Measurements from ENCODE around the gene TEC.
"Not testable (repeated sequence)": the region's sequence is repeated elsewhere in the genome, so short reads cannot be mapped to it uniquely, and the experiment has no call there.

The TEC gene

DNA sequence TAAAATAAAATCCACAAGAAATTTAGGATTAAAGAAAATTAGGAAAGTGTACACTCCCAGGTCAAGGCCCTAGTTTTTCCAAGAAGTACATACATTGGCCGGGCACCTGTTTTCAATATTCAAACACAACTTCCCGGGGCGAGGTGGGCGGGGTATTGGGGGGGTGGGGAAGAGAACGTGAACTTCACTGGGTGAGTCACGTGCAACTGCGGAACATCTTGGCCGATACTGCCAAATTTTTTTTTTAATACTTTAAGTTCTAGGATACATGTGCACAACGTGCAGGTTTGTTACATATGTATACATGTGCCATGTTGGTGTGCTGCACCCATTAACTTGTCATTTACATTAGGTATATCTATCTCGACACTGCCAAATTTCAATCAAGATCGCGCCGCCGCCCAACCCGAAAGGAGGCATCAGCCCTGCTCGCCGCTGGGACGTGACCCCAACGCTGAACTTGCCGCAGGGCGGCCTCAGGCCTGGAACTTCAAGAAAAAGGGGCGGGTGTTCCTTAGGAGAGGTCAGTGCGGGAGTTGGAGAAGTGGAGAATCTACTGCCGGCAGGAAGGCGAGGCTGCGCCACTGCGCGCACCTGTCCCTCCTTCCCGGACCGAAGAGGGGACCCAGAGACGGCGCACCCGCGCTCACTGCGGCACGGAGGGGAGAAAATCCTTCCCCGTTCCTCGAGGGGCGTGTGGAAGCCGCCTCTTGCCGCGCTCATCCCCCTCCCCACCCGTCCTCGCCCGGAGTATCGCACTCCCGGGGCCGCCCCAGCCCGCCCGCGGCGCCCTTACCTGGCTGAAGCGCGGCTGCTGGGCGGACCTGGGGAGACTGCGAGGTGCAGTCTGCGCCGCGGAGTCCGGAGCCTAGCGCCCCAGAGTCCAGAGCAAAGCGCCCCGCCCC is at the start of gene TEC:
TEC (minus strand) TSS at position 883 of the 905 bp plus-strand sequence. CDS start 41,224 bp downstream, outside the sequence.
- H3K36me3 Mint-ChIP-seq (ENCODE audit: insufficient read depth) = peaks cover 6% of the 10 kb centered on the region
- H3K4me3 Mint-ChIP-seq = peak within 1 kb of the TSS; percentile 90
- H3K4me1 Mint-ChIP-seq = peaks cover 7% of the 10 kb centered on the region
- peak within 1 kb of the TSS; percentile 57 for H3K27ac Mint-ChIP-seq (ENCODE audit: low read depth)
- peaks cover 7% of the 10 kb centered on the region for H3K27me3 Mint-ChIP-seq
- DNase-seq (ENCODE audit: low spot score in 2 of 2) (peak in 1 of 2 donors; percentile 27), ATAC-seq (replicated peaks; ENCODE audit: extremely low read depth, poor library complexity, severe bottlenecking) (peak; percentile 1)
- H3K9me3 Mint-ChIP-seq = no peaks in the 10 kb centered on the region

DNA sequence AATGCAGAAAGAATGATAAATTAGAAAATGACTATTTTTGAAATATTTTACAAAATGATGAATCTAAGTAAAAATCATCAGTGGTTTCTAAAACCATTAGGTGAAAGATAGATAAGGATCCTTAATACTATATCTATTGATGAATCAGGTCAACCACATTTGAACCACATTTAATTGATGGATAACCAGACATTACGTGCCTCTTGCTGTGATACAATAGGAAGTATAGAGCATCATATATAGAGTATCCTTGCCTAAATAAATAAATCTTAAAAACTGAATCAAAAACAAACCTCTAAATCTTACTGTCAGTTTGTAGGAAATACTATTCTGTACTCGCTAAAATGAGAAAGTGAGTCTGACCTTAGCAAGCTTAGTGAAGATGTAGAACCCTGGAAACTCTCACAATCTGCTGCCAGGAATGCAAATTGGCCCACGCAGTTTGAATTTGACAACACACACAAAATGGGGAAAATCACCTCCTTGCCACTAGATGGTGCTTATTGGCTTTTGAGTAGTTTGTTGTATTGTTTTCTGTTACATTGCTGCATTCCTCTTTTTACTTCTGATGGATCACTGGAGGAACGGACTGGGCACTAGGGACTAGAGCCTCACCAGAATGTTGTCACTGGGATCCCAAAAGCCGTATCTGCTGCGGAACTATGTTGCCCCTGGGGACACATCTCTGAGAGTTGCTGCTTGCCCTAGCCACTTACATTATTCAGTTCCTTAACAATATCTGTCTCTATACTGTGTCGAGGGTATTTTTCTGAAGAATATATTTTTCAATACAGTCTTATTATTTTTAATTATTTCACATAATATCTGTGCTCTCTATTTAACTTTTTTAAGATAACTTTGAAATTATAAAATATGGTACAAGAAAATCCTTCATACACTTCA is 46.3 kb upstream of the TEC start:
- Mint-ChIP-seq H3K27ac (ENCODE audit: low read depth) (no peak overlapping the region), H3K9me3 (no peaks in the 10 kb centered on the region)
- DNase-seq (ENCODE audit: low spot score in 2 of 2) = no peak

DNA sequence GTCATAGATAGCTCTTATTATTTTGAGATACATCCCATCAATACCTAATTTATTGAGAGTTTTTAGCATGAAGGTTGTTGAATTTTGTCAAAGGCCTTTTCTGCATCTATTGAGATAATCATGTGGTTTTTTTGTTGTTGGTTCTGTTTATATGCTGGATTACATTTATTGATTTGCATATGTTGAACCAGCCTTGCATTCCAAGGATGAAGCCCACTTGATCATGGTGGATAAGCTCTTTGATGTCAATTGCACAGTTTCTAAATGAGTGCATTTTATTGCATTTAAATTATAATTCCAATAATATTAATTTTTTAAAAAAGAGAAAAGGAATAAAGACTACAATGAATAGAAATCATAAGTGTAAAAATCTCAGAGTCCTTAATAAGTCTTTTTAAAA is 45.1 kb upstream of the TEC start:
- not testable (repeated sequence) for H3K27ac Mint-ChIP-seq (ENCODE audit: low read depth); H3K4me3 Mint-ChIP-seq; DNase-seq (ENCODE audit: low spot score in 2 of 2); ATAC-seq (replicated peaks; ENCODE audit: extremely low read depth, poor library complexity, severe bottlenecking); H3K27me3 Mint-ChIP-seq; H3K4me1 Mint-ChIP-seq; H3K36me3 Mint-ChIP-seq (ENCODE audit: insufficient read depth); H3K9me3 Mint-ChIP-seq

More for the DNA sequence above, 46.3 kb upstream of the TEC start:
- Mint-ChIP-seq H3K36me3 (ENCODE audit: insufficient read depth) (no peaks in the 10 kb centered on the region), H3K4me1 (no peaks in the 10 kb centered on the region), H3K27me3 (no peaks in the 10 kb centered on the region), H3K4me3 (no peak overlapping the region)
- ATAC-seq (replicated peaks; ENCODE audit: extremely low read depth, poor library complexity, severe bottlenecking) = no peak

DNA sequence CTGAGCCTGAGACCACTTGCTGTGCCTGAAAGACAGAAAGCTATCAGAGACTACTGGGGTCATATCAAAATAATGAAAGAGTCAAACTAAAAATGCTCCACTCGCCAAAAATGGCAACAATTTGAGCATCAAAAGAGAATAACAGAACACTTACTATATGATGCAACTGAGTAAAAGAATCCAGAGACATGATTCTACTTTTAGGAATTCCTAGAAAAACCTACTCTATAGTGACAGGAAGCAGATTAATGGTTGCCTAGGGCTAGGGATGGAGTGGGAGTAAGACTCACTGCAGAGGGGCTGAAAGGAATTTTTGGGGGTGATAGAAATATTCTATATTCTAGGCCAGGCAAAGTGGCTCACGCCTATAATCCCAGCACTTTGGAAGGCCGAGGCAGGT is 42.3 kb upstream of the TEC start:
- Mint-ChIP-seq H3K27me3 (no peaks in the 10 kb centered on the region), H3K4me1 (no peaks in the 10 kb centered on the region), H3K9me3 (no peaks in the 10 kb centered on the region), H3K27ac (ENCODE audit: low read depth) (no peak overlapping the region), H3K4me3 (no peak overlapping the region), H3K36me3 (ENCODE audit: insufficient read depth) (no peaks in the 10 kb centered on the region)
- no peak for DNase-seq (ENCODE audit: low spot score in 2 of 2)
- ATAC-seq (replicated peaks; ENCODE audit: extremely low read depth, poor library complexity, severe bottlenecking) = no peak

DNA sequence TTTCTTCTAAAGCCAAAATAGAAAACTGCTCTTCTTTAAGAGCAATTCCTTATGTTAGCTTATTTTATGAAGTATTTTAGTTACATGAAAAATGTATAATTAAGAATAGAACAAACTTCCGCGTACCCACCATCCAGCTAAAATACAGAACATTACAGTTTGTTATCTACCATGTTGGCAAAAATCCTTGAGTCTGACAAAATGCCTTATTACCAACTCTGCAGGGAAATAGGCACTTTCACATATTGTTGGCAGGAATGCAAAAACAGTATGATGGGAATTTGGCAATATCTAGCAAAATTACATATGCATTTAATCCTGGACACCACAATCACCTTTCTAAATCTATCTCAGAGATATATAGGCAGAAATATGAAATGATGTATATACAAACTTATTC is 39.3 kb upstream of the TEC start:
- H3K27ac Mint-ChIP-seq (ENCODE audit: low read depth) = no peak overlapping the region
- H3K4me3 Mint-ChIP-seq = no peak overlapping the region
- H3K9me3 Mint-ChIP-seq = no peaks in the 10 kb centered on the region
- no peak for ATAC-seq (replicated peaks; ENCODE audit: extremely low read depth, poor library complexity, severe bottlenecking)
- DNase-seq (ENCODE audit: low spot score in 2 of 2) = no peak
- no peaks in the 10 kb centered on the region for H3K36me3 Mint-ChIP-seq (ENCODE audit: insufficient read depth)
- no peaks in the 10 kb centered on the region for H3K27me3 Mint-ChIP-seq
- no peaks in the 10 kb centered on the region for H3K4me1 Mint-ChIP-seq

DNA sequence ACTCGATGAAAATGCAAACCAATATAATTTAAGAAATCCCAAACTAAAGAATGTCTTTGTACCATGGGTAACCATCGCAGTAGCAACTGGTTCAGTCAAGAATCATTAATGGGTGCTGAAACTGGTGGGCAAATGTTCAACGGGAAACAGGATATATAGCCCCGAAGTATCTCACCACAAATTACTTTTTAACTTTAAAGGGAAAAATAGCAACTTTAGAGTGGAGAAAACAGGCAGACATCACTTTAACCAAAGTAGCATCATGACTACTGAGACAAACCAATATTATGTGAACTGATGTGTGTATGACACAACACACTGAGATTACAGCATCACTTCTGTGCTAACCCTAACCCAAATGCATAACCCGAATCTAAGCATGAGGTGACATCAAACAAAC is 37.9 kb upstream of the TEC start:
- no peaks in the 10 kb centered on the region for H3K36me3 Mint-ChIP-seq (ENCODE audit: insufficient read depth)

DNA sequence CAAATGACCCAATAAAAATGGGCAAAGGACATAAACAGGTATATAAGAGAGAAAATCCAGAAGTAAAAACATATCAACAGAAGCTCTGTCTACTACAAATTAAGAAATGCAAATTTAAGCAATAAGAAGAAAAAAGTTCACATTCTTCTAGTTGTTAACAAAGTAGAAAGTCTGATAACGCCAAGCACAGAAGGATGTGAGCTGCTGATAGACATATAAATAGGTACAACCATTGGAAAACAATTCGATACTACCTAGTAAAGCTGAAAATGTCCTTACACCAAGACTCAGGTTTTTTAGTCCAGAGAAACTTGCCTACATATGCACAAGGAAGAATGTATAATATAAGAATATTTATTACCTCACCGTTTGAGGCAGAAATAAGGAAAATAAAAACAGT is 35.9 kb upstream of the TEC start:
- Mint-ChIP-seq H3K9me3 (no peaks in the 10 kb centered on the region), H3K27ac (ENCODE audit: low read depth) (no peak overlapping the region), H3K4me1 (no peaks in the 10 kb centered on the region), H3K27me3 (peaks cover 22% of the 10 kb centered on the region), H3K4me3 (no peak overlapping the region), H3K36me3 (ENCODE audit: insufficient read depth) (no peaks in the 10 kb centered on the region)
- DNase-seq (ENCODE audit: low spot score in 2 of 2) = no peak
- ATAC-seq (replicated peaks; ENCODE audit: extremely low read depth, poor library complexity, severe bottlenecking) = no peak

More for the DNA sequence above, 37.9 kb upstream of the TEC start:
- ATAC-seq (replicated peaks; ENCODE audit: extremely low read depth, poor library complexity, severe bottlenecking) (no peak), DNase-seq (ENCODE audit: low spot score in 2 of 2) (no peak)
- Mint-ChIP-seq H3K4me1 (no peaks in the 10 kb centered on the region), H3K9me3 (no peaks in the 10 kb centered on the region), H3K27ac (ENCODE audit: low read depth) (no peak overlapping the region), H3K4me3 (no peak overlapping the region), H3K27me3 (peaks cover 6% of the 10 kb centered on the region)

DNA sequence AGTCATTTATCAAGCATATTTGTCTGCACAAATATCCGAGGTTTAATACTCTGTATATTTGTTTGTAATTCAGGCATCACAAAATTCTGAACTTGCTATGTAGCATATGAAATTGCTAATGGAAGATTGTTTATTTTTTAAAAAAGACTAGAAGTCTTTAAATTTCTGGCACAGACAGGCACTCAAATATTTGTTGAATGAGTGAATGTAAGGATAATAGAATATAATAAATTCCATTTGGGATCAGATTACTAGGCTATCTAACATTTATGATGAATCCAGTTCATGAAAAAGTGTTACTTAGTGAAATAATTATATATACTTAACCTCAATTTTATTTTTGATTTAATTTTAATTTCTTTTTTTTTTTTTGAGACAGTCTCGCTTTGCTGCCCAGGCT is 30.4 kb upstream of the TEC start:
- ATAC-seq (replicated peaks; ENCODE audit: extremely low read depth, poor library complexity, severe bottlenecking) (no peak), DNase-seq (ENCODE audit: low spot score in 2 of 2) (no peak)
- peaks cover 11% of the 10 kb centered on the region for H3K4me1 Mint-ChIP-seq
- H3K4me3 Mint-ChIP-seq = no peak overlapping the region
- H3K27ac Mint-ChIP-seq (ENCODE audit: low read depth) = no peak overlapping the region
- H3K27me3 Mint-ChIP-seq = peaks cover 22% of the 10 kb centered on the region
- no peaks in the 10 kb centered on the region for H3K36me3 Mint-ChIP-seq (ENCODE audit: insufficient read depth)
- H3K9me3 Mint-ChIP-seq = no peaks in the 10 kb centered on the region

DNA sequence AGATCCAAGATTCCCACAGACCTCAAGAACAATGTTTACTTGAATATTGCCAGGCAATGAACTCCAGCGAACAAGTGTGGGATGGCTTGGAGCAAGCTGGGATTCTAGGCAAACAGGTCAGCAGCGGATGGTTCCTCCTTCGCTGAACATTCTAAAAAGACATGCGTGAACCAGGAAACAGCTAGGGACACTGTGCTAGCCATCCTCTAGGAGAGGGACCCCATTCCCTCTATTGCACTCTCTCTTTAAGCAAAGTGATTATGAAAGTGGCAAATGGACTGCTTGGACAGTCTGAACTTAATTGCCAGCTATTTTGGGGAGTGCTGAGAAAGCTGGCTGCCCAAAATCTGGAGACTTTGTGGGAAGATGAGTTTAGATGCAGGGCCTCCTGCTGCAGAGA is 29.9 kb upstream of the TEC start:
- ATAC-seq (replicated peaks; ENCODE audit: extremely low read depth, poor library complexity, severe bottlenecking) (no peak), DNase-seq (ENCODE audit: low spot score in 2 of 2) (no peak)
- Mint-ChIP-seq H3K4me1 (peaks cover 11% of the 10 kb centered on the region), H3K27ac (ENCODE audit: low read depth) (no peak overlapping the region), H3K27me3 (peaks cover 22% of the 10 kb centered on the region), H3K9me3 (no peaks in the 10 kb centered on the region), H3K4me3 (no peak overlapping the region), H3K36me3 (ENCODE audit: insufficient read depth) (no peaks in the 10 kb centered on the region)

DNA sequence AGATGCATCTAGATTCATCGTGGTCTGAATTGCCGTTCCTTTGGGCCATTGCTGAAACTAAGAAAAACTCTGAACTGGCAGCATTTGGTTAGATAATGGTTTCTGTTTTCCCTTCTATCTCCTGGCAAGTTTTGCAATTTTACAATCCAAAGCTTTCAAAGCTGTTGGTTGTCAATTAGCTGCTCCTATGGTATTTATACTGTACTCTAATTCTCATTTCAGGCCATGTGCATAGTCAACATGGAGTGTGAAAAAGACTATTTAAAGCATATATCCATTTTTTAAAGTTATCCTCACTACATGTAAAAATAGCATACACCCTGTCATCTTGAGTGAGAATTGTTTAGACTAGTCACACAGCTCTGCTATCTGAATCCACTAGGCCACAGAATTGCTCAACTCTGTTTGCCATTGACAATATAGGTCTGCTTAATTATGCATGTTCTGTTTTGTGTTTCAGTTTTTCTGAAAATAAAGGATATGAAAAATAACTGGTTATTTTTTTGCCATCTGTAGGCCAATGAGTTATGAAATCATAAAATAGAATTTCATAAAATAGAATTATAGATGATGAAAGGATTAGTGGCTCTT is 27.7 kb upstream of the TEC start:
- H3K4me3 Mint-ChIP-seq = no peak overlapping the region
- no peak overlapping the region for H3K27ac Mint-ChIP-seq (ENCODE audit: low read depth)
- no peaks in the 10 kb centered on the region for H3K9me3 Mint-ChIP-seq
- no peak for ATAC-seq (replicated peaks; ENCODE audit: extremely low read depth, poor library complexity, severe bottlenecking)
- H3K4me1 Mint-ChIP-seq = peaks cover 11% of the 10 kb centered on the region
- peaks cover 14% of the 10 kb centered on the region for H3K27me3 Mint-ChIP-seq
- H3K36me3 Mint-ChIP-seq (ENCODE audit: insufficient read depth) = no peaks in the 10 kb centered on the region
- no peak for DNase-seq (ENCODE audit: low spot score in 2 of 2)

DNA sequence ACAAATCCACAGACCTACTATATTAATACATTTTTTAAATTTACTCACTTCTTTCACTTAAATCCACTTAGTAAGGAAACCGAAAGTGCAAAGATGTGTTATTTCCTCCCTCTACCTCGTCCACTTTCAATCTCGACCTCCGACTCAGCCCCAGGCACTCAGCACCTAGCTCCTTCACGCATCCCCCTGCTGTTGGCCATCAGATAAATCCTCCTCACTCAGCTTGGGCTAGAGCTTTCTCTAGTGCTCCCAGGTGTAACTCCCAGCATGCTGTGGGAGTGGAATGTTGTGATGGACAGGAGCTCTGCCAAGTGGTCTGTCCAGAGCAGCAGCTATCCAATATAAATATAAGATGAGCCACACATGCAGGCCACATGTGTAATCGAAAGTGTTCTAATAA is 26.7 kb upstream of the TEC start:
- peak overlapping the region; percentile 49 for H3K4me3 Mint-ChIP-seq
- H3K9me3 Mint-ChIP-seq = no peaks in the 10 kb centered on the region
- H3K27me3 Mint-ChIP-seq = peaks cover 4% of the 10 kb centered on the region
- H3K27ac Mint-ChIP-seq (ENCODE audit: low read depth) = peak overlapping the region; percentile 49
- no peaks in the 10 kb centered on the region for H3K36me3 Mint-ChIP-seq (ENCODE audit: insufficient read depth)
- H3K4me1 Mint-ChIP-seq = peaks cover 11% of the 10 kb centered on the region
- DNase-seq (ENCODE audit: low spot score in 2 of 2) (no peak), ATAC-seq (replicated peaks; ENCODE audit: extremely low read depth, poor library complexity, severe bottlenecking) (peak; percentile 70)

DNA sequence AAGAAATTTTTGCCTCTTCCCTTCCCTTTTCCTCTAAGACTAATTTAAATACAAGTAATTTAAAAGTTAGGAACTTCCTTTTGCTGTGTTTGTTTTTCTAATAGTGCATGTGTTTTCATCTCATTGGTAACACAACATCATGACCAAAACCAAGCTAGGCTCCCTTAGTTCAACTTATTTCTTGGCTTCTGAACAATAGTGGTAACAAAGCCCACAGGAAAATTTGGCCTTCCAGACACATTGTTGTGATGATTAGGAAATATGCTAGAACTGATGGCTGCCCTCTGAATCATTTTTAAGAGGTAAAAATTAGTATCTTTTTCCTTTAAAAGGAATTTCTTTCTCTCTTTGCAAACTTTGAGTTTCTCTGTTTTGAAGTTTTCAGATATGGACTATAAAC is 25.5 kb upstream of the TEC start:
- ATAC-seq (replicated peaks; ENCODE audit: extremely low read depth, poor library complexity, severe bottlenecking) = no peak
- DNase-seq (ENCODE audit: low spot score in 2 of 2) = no peak
- H3K27ac Mint-ChIP-seq (ENCODE audit: low read depth) = no peak overlapping the region
- no peaks in the 10 kb centered on the region for H3K36me3 Mint-ChIP-seq (ENCODE audit: insufficient read depth)
- no peaks in the 10 kb centered on the region for H3K27me3 Mint-ChIP-seq
- H3K9me3 Mint-ChIP-seq = no peaks in the 10 kb centered on the region
- H3K4me3 Mint-ChIP-seq = no peak overlapping the region
- H3K4me1 Mint-ChIP-seq = peaks cover 11% of the 10 kb centered on the region
